Measurements from ENCODE around the gene USP47.

Gene USP47

DNA sequence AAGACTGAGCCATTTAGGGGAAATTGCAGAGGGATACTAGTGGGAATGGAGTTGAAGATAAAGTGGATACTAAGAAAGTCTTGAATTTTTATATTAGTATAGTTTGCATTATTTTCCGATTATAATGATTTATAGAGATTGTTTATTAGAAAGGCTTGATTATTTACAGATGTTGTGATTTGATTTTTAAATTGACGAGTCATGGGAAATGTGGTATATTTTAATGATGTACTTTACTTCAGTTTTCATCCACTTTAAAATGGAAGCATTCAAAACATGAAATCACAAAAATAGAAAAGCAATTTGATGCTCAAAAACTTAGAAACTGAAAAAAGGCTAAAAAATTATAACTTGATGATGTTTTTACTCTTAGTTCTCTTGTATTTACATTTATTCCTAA is 21.2 kb downstream of the USP47 start:
- DNase-seq (ENCODE audit: low read depth in 2 of 3, low spot score in 1 of 3) = no peak

DNA sequence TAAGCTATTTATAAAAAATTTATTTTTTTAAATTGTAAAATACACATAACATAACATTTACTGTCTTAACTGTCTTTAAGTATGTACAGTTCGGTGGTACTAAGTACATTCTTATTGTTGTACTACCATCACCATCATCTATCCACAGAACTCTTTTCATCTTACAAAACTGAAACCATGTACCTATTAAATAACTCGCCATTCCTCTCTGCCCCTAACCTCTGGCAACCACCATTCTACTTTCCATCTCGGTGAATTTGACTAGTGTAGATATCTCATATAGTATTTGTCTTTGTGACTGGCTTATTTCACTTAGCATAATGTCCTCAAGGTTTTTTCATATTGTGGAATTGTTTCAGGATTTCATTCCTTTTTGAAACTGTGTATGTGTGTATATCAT is 22.6 kb downstream of the USP47 start:
- no peak for DNase-seq (ENCODE audit: low read depth in 2 of 3, low spot score in 1 of 3)

GRCh38 chr11:11864803-11865202 is 23.0 kb downstream of the USP47 start:
- DNase-seq (ENCODE audit: low read depth in 2 of 3, low spot score in 1 of 3) = no peak

- DNase-seq (ENCODE audit: low read depth in 2 of 3, low spot score in 1 of 3) = no peak
Observed at GRCh38 chr11:11865449-11865848, 23.7 kb downstream of the USP47 start.

GRCh38 chr11:11866203-11866602 is 24.4 kb downstream of the USP47 start:
- no peak for DNase-seq (ENCODE audit: low read depth in 2 of 3, low spot score in 1 of 3)

GRCh38 chr11:11867720-11868119 is 25.9 kb downstream of the USP47 start:
- DNase-seq (ENCODE audit: low read depth in 2 of 3, low spot score in 1 of 3) = no peak

GRCh38 chr11:11871991-11872401 is 30.2 kb downstream of the USP47 start:
- no peak for DNase-seq (ENCODE audit: low read depth in 2 of 3, low spot score in 1 of 3)

GRCh38 chr11:11876458-11876857 is 34.7 kb downstream of the USP47 start:
- DNase-seq (ENCODE audit: low read depth in 2 of 3, low spot score in 1 of 3) = no peak

GRCh38 chr11:11880179-11880578 is 38.4 kb downstream of the USP47 start:
- no peak for DNase-seq (ENCODE audit: low read depth in 2 of 3, low spot score in 1 of 3)

DNA sequence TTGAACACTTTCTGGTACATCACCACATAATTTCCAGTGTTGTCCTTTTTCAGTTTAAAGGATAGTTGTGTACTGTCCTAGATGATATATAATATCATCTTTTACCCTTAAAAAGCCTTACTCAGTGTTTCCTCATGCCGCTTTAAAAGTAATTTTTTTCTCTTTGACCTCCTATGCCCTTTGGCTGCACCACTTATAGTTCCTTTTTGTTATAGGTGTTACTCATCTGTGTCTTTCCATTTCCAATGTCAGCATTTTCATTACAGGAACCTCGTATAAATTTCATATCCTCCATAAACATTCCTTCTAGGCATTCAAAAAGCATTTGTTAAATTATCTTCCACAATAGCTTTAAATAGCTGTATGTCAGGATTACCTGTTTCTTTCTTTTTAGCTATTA is 40.8 kb downstream of the USP47 start:
- no peak for DNase-seq (ENCODE audit: low read depth in 2 of 3, low spot score in 1 of 3)

GRCh38 chr11:11884351-11884750 is 42.6 kb downstream of the USP47 start:
- no peak for DNase-seq (ENCODE audit: low read depth in 2 of 3, low spot score in 1 of 3)

- no peak for DNase-seq (ENCODE audit: low read depth in 2 of 3, low spot score in 1 of 3)
Observed at GRCh38 chr11:11884774-11885481, 43.2 kb downstream of the USP47 start.

DNA sequence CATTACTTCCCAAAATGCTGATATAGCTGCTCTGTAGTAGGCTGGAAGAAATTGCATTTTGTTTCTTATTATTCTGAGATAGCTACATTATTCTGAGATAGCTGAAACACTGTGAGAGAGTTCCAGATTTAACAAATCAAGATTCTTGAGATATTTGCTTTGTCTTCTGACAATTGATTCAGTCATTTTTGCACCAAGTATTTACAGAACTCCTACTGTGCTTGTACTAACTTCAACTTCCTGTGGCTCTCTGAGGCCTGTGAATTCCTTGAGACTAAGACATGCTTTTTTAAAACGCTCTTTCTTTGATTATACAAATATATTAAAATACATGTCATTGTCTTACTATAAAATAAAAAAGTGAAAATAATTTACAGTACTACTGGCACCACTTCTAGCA is 52.7 kb downstream of the USP47 start:
- no peak for DNase-seq (ENCODE audit: low read depth in 2 of 3, low spot score in 1 of 3)

GRCh38 chr11:11895672-11896071 is 53.9 kb downstream of the USP47 start:
- no peak for DNase-seq (ENCODE audit: low read depth in 2 of 3, low spot score in 1 of 3)

GRCh38 chr11:11898648-11899047 is 56.9 kb downstream of the USP47 start:
- DNase-seq (ENCODE audit: low read depth in 2 of 3, low spot score in 1 of 3) = no peak

- no peak for DNase-seq (ENCODE audit: low read depth in 2 of 3, low spot score in 1 of 3)
Observed at GRCh38 chr11:11899401-11899800, 57.6 kb downstream of the USP47 start.

DNA sequence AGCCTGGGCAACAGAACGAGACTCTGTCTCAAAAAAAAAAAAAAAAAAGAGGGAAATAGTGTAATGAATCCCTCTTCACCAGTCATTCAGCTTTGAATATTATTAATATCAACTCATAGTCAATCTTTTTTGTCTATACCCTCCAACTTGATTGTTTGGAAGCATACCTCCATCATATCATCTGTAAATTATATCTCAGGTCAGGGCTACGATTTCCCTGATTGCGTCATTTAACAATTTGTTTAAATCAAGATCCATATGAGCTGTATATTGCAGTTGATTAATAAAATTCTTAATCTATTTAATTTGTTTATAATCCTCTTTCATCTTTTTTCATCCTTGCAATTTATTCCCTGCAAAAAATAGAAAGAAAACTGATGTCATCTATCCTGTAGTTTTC is 60.2 kb downstream of the USP47 start:
- no peak for DNase-seq (ENCODE audit: low read depth in 2 of 3, low spot score in 1 of 3)

GRCh38 chr11:11909727-11910126 is 68.0 kb downstream of the USP47 start:
- DNase-seq (ENCODE audit: low read depth in 2 of 3, low spot score in 1 of 3) = no peak

GRCh38 chr11:11910541-11910940 is 68.8 kb downstream of the USP47 start:
- no peak for DNase-seq (ENCODE audit: low read depth in 2 of 3, low spot score in 1 of 3)

DNA sequence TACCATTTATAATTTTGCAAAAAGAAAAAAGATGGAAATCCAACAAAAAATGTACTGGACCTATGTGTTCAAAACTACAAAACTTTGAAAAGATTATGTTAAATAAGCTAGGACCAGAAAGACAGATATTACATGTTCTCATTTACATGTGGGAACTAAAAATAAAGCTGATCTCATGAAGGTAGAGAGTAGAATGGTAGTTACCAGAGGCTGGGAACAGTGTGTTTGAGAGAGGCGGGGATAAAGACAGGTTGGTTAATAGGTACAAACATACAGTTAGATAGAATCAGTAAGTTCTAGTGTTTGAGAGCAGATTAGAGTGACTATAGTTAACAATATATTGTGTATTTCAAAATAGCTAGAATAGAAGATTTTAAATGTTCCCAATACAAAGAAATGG is 71.6 kb downstream of the USP47 start:
- DNase-seq (ENCODE audit: low read depth in 2 of 3, low spot score in 1 of 3) = no peak

GRCh38 chr11:11915625-11916024 is 73.9 kb downstream of the USP47 start:
- no peak for DNase-seq (ENCODE audit: low read depth in 2 of 3, low spot score in 1 of 3)

GRCh38 chr11:11916981-11917399 is 75.2 kb downstream of the USP47 start:
- DNase-seq (ENCODE audit: low read depth in 2 of 3, low spot score in 1 of 3) = no peak

- no peak for DNase-seq (ENCODE audit: low read depth in 2 of 3, low spot score in 1 of 3)
Observed at GRCh38 chr11:11923828-11924227, 82.1 kb downstream of the USP47 start.
